Measurements from ENCODE around the gene PSMD1.

- TF ChIP-seq, protein P1, sequence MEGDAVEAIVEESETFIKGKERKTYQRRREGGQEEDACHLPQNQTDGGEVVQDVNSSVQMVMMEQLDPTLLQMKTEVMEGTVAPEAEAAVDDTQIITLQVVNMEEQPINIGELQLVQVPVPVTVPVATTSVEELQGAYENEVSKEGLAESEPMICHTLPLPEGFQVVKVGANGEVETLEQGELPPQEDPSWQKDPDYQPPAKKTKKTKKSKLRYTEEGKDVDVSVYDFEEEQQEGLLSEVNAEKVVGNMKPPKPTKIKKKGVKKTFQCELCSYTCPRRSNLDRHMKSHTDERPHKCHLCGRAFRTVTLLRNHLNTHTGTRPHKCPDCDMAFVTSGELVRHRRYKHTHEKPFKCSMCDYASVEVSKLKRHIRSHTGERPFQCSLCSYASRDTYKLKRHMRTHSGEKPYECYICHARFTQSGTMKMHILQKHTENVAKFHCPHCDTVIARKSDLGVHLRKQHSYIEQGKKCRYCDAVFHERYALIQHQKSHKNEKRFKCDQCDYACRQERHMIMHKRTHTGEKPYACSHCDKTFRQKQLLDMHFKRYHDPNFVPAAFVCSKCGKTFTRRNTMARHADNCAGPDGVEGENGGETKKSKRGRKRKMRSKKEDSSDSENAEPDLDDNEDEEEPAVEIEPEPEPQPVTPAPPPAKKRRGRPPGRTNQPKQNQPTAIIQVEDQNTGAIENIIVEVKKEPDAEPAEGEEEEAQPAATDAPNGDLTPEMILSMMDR (IDR thresholded peaks at IDR 0.05): no peak
- no peak for TF ChIP-seq ZFX (IDR thresholded peaks at IDR 0.05; ENCODE audit: borderline replicate concordance)
These were observed 66.8 kb downstream of the PSMD1 start for GRCh38 chr2:231123362-231123898.
